ENCODE data around the gene AKAP8L.

GRCh38 chr19:15371786-15372380 is 46.9 kb downstream of the AKAP8L start:
- TF ChIP-seq POLR2AphosphoS5 (IDR thresholded peaks at IDR 0.05; ENCODE audit: borderline replicate concordance, low read depth, low read length): no peak
- TF ChIP-seq EZH2 (IDR thresholded peaks at IDR 0.05): no peak
